SU-DHL-6 (cell line): ENCODE data around the gene RABGGTB.
"Not testable (repeated sequence)": the region's sequence is repeated elsewhere in the genome, so short reads cannot be mapped to it uniquely, and the experiment has no call there.

Experiments used
- H2AFZ ChIP-seq: fragments of 200-600 bp; sonication (generic); 2 replicates; pipeline ENCODE4 v1.6.1; 2014; ENCODE audit warnings: low read depth, mild to moderate bottlenecking, moderate library complexity, mixed read lengths, antibody characterized with exemption, low read length; ENCODE audit not compliant: severe bottlenecking
- H3F3A ChIP-seq: fragments of 200-600 bp; shearing (Covaris generic); 2 replicates; pipeline ENCODE4 v1.6.0; 2016; ENCODE audit warnings: antibody characterized with exemption, mild to moderate bottlenecking; ENCODE audit not compliant: insufficient read depth
- H3K27ac ChIP-seq: fragments of 200-600 bp; sonication (generic); 2 replicates; pipeline ENCODE4 v1.5.1; 2016; ENCODE audit warnings: low read depth, mild to moderate bottlenecking, low read length, moderate library complexity, mixed read lengths
- H3K27me3 ChIP-seq: fragments of 200-600 bp; sonication (generic), shearing (Covaris generic); 2 replicates; pipeline ENCODE4 v1.6.0; 2014; ENCODE audit warnings: mild to moderate bottlenecking, low read length
- H3K36me3 ChIP-seq: fragments of 200-600 bp; sonication (generic); 2 replicates; pipeline ENCODE4 v1.6.1; 2014; ENCODE audit warnings: mild to moderate bottlenecking, low read length, mixed read lengths
- H3K4me2 ChIP-seq: fragments of 300-600, 200-600 bp; shearing (Covaris generic), sonication (generic); 2 replicates; pipeline ENCODE4 v1.6.0; 2014; ENCODE audit warnings: low read length, low read depth, mild to moderate bottlenecking; ENCODE audit not compliant: poor library complexity, severe bottlenecking
- H3K4me3 ChIP-seq: fragments of 200-600 bp; sonication (generic); 2 replicates; pipeline ENCODE4 v1.5.1; 2014; ENCODE audit warnings: antibody characterized with exemption, low read length, mild to moderate bottlenecking, mixed read lengths; ENCODE audit not compliant: insufficient read depth, poor library complexity, severe bottlenecking
- H3K79me2 ChIP-seq: fragments of 200-600 bp; sonication (generic); 2 replicates; pipeline ENCODE4 v1.6.1; 2014; ENCODE audit warnings: mild to moderate bottlenecking, low read length, moderate library complexity; ENCODE audit not compliant: insufficient read depth
- H3K9ac ChIP-seq: fragments of 200-600 bp; sonication (generic); 2 replicates; pipeline ENCODE4 v1.7.0; 2014; ENCODE audit warnings: mild to moderate bottlenecking, low read length
- H3K9me2 ChIP-seq: fragments of 200-600 bp; sonication (generic); replicated peaks from 2 replicates; pipeline ENCODE4 v1.6.1; 2014; ENCODE audit warnings: low read length; ENCODE audit not compliant: insufficient read depth
- H3K9me3 ChIP-seq: fragments of 200-600 bp; sonication (generic); 2 replicates; pipeline ENCODE4 v1.6.1; 2014; ENCODE audit warnings: low read length, mixed read lengths; ENCODE audit not compliant: insufficient read depth
- H4K20me1 ChIP-seq: fragments of 200-600 bp; sonication (generic); 2 replicates; pipeline ENCODE4 v1.6.1; 2014; ENCODE audit warnings: low read depth, mild to moderate bottlenecking, antibody characterized with exemption, low read length, moderate library complexity, mixed read lengths
- EZH2phosphoT487 ChIP-seq: fragments of 200-600 bp; sonication (generic), shearing (Covaris generic); conservative IDR thresholded peaks from 2 replicates; pipeline ENCODE4 v1.6.1; 2018; ENCODE audit warnings: mild to moderate bottlenecking, antibody characterized with exemption, low read length, moderate library complexity, mixed read lengths
- TF ChIP-seq, protein P1 (sequence below): fragments of 200-600 bp; sonication (generic); IDR thresholded peaks from one replicate; pipeline ENCODE4 v1.5.1; 2017; ENCODE audit warnings: antibody characterized with exemption, mild to moderate bottlenecking, low read length, moderate library complexity; ENCODE audit not compliant: insufficient read depth, poor library complexity, severe bottlenecking

The RABGGTB gene

DNA sequence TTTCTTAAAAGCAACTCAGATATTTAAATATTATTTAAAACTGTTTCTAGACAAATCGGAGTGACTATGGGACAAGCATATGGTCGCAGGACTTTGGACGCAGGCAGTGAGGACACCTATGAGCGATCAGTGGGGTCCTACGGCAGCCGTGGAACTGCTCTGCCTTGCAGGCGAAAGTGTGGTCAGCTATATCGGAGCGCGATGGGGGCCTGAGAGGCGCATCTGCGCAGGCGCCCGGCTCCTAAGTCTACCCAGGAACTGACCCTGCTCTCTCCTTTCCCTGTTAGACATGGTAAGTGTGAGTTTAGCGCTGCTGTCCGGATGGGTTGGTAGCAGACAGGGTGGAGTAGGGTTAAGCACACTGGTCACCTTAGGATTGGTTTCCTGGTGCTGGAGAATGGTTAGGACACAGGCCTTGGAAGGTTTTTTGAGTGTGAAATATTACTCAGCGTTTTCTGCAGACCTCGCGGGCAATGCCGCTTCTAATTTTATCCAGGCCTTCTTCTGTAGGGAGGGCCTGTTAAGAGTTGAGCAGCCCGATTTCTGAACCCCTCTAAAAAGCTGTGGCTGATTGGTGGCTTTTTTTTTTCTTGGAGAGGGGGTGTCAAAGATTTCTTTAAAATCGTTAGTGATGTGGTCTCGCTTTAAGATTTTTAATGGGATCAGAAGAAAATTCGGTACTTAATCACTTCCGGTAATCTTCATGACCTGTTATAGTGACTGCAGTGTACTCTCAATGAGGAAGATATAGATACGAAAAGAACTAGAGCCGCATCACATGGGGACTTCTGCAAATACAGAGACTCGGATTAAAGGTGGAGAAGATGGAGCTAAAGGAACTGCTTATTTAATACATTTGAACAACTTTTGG, at the start of gene RABGGTB:
TSS of gene RABGGTB (plus strand) at position 274 of the 871 bp plus-strand sequence. CDS start at position 290, 16 bp downstream.
- no peaks in the 10 kb centered on the region for H3K9me3 ChIP-seq

DNA sequence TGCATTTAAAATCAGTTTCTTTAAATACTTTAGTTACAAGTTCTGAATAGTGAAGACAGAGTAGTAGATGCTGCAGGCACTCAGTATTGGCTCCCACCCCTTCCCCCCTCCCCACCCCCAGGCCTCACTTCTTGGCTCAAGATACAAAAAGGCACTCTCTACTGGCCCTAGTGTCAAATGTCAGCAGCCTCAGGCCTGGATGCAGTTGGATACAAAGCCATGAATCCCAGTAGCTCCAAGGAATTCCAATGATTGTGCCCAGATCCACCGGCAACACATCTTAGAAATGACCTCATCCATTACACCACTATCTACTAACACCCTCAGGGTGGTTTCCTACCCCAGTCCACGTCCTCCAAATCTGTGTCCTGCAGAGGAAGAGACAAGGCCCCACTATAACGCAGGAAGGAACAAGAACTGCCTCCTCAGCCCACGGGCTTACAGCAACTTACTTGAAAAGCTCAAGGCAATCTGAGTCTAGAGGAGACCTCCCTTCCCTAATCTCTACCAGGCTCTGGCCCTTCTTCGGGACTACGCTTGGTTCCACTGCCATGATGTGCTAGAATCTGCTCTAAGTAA, 43.9 kb upstream of the RABGGTB start:
- no peaks in the 10 kb centered on the region for H4K20me1 ChIP-seq
- H3K4me3 ChIP-seq: no peak overlapping the region
- H3F3A ChIP-seq: peaks cover 11% of the 10 kb centered on the region; the same call in 1 of the 2 replicates
- no peaks in the 10 kb centered on the region for H3K9me2 ChIP-seq
- H3K36me3 ChIP-seq: peaks cover 60% of the 10 kb centered on the region
- no peaks in the 10 kb centered on the region for H3K9me3 ChIP-seq
- no peak for TF ChIP-seq EZH2phosphoT487
- TF ChIP-seq, protein P1, sequence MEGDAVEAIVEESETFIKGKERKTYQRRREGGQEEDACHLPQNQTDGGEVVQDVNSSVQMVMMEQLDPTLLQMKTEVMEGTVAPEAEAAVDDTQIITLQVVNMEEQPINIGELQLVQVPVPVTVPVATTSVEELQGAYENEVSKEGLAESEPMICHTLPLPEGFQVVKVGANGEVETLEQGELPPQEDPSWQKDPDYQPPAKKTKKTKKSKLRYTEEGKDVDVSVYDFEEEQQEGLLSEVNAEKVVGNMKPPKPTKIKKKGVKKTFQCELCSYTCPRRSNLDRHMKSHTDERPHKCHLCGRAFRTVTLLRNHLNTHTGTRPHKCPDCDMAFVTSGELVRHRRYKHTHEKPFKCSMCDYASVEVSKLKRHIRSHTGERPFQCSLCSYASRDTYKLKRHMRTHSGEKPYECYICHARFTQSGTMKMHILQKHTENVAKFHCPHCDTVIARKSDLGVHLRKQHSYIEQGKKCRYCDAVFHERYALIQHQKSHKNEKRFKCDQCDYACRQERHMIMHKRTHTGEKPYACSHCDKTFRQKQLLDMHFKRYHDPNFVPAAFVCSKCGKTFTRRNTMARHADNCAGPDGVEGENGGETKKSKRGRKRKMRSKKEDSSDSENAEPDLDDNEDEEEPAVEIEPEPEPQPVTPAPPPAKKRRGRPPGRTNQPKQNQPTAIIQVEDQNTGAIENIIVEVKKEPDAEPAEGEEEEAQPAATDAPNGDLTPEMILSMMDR: no peak
- no peaks in the 10 kb centered on the region; the same call in 1 of the 2 replicates for H3K79me2 ChIP-seq
- no peak overlapping the region for H3K4me2 ChIP-seq
- no peak overlapping the region for H2AFZ ChIP-seq
- H3K9ac ChIP-seq: no peak overlapping the region
- no peak overlapping the region for H3K27ac ChIP-seq
- no peaks in the 10 kb centered on the region for H3K27me3 ChIP-seq

More for the DNA sequence above, at the start of gene RABGGTB:
- peaks cover 52% of the 10 kb centered on the region for H3K79me2 ChIP-seq
- H3K4me3 ChIP-seq: peak within 1 kb of the TSS; percentile 95
- peaks cover 43% of the 10 kb centered on the region for H4K20me1 ChIP-seq
- peak within 1 kb of the TSS; percentile 95 for H3K4me2 ChIP-seq
- peaks cover 68% of the 10 kb centered on the region for H3F3A ChIP-seq
- H2AFZ ChIP-seq: no peak within 1 kb of the TSS
- H3K27me3 ChIP-seq: no peaks in the 10 kb centered on the region
- peak within 1 kb of the TSS; percentile 85 for H3K9ac ChIP-seq
- TF ChIP-seq, protein P1: no peak
- TF ChIP-seq EZH2phosphoT487: no peak
- H3K36me3 ChIP-seq: peaks cover 45% of the 10 kb centered on the region
- no peaks in the 10 kb centered on the region for H3K9me2 ChIP-seq
- H3K27ac ChIP-seq: peak within 1 kb of the TSS; percentile 96

DNA sequence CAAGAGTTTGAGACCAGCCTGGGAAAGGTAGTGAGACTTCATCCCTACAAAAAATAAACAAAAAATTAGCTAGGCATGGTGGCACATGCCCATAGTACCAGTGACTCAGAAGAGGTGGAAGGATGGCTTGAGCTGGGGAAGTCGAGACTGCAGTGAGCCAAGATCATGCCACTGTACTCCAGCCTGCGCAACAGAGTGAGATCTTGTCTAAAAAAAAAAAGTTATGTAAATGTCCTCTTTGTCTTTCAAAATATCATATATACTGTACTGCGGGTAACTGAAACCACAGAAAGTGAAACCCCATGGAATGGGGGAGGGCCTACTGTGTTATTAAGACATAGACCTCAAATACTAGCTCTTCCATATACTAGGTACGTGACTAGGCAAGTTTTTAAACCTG, 40.8 kb upstream of the RABGGTB start:
- Histone ChIP-seq H3K9me2 (no peaks in the 10 kb centered on the region), H3K4me2 (no peak overlapping the region), H3F3A (peaks cover 25% of the 10 kb centered on the region; the same call in 1 of the 2 replicates), H3K36me3 (peaks cover 61% of the 10 kb centered on the region), H3K9me3 (no peaks in the 10 kb centered on the region), H3K27me3 (no peaks in the 10 kb centered on the region), H3K9ac (no peak overlapping the region), H4K20me1 (no peaks in the 10 kb centered on the region), H3K27ac (no peak overlapping the region), H3K79me2 (peaks cover 4% of the 10 kb centered on the region; the same call in 1 of the 2 replicates), H3K4me3 (no peak overlapping the region), H2AFZ (no peak overlapping the region)
- TF ChIP-seq EZH2phosphoT487: no peak
- TF ChIP-seq, protein P1: no peak

DNA sequence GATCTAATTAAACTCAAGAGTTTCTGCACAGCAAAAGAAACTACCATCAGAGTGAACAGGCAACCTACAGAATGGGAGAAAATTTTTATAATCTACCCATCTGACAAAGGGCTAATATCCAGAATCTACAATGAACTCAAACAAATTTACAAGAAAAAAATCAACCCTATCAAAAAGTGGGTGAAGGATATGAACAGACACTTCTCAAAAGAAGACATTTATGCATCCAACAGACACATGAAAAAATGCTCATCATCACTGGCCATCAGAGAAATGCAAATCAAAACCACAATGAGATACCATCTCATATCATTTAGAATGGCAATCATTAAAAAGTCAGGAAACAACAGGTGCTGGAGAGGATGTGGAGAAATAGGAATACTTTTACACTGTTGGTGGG, 28.8 kb upstream of the RABGGTB start:
- H3K9me3 ChIP-seq, H3K27me3 ChIP-seq, H3K4me3 ChIP-seq, H3K79me2 ChIP-seq, H2AFZ ChIP-seq, H3K9ac ChIP-seq, H3K27ac ChIP-seq, H3K9me2 ChIP-seq, H4K20me1 ChIP-seq, H3K4me2 ChIP-seq: not testable (repeated sequence)
- H3F3A ChIP-seq: peaks cover 24% of the 10 kb centered on the region
- H3K36me3 ChIP-seq: peaks cover 49% of the 10 kb centered on the region

DNA sequence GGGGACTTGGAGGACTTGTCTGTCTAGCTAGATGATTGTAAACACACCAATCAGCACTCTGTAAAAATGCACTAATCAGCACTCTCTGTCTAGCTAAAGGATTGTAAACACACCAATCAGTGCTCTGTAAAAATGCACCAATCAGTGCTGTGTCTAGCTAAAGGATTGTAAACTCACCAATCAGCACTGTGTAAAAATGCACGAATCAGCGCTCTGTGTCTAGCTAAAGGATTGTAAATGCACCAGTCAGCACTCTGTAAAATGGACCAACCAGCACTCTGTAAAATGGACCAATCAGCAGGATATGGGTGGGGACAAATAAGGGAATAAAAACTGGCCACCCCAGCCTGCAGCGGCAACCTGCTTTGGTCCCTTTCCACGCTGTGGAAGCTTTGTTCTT, 27.5 kb upstream of the RABGGTB start:
- Histone ChIP-seq H3F3A (peaks cover 32% of the 10 kb centered on the region), H3K36me3 (peaks cover 50% of the 10 kb centered on the region)
- not testable (repeated sequence) for H3K4me3 ChIP-seq, H4K20me1 ChIP-seq, H3K9me2 ChIP-seq, H3K9ac ChIP-seq, H3K27ac ChIP-seq, H2AFZ ChIP-seq, H3K27me3 ChIP-seq, H3K9me3 ChIP-seq, H3K79me2 ChIP-seq, H3K4me2 ChIP-seq
